Hematopoietic multipotent progenitor cell treated with erythropoietin and hydrocortisone succinate and interleukin-3 and kit ligand, for 17 days (in vitro differentiated cells): ENCODE results near the gene SIDT2.
"Not testable (repeated sequence)": the region's sequence is repeated elsewhere in the genome, so short reads cannot be mapped to it uniquely, and the experiment has no call there.

ENCODE experiments used
- DNase-seq: peaks from one replicate; pipeline ENCODE4 v3.0.0-alpha.2; 2015; ENCODE audit warnings: low spot score

Gene SIDT2

GRCh38 chr11:117204283-117205080 is 25.9 kb downstream of the SIDT2 start:
- DNase-seq, result no peak

GRCh38 chr11:117205211-117205818 is 26.8 kb downstream of the SIDT2 start:
- no peak for DNase-seq

GRCh38 chr11:117206111-117206510 is 27.6 kb downstream of the SIDT2 start:
- not testable (repeated sequence) for DNase-seq

GRCh38 chr11:117206859-117207258 is 28.3 kb downstream of the SIDT2 start:
- DNase-seq, result not testable (repeated sequence)

GRCh38 chr11:117207481-117207880 is 28.9 kb downstream of the SIDT2 start:
- not testable (repeated sequence) for DNase-seq

- DNase-seq, result not testable (repeated sequence)
Observed at GRCh38 chr11:117208710-117209109, 30.2 kb downstream of the SIDT2 start.

- not testable (repeated sequence) for DNase-seq
Observed at GRCh38 chr11:117209351-117210125, 31.0 kb downstream of the SIDT2 start.

GRCh38 chr11:117210620-117211019 is 32.1 kb downstream of the SIDT2 start:
- DNase-seq, result no peak

GRCh38 chr11:117212697-117213355 is 34.3 kb downstream of the SIDT2 start:
- no peak for DNase-seq

- DNase-seq, result no peak
Observed at GRCh38 chr11:117214404-117215110, 36.0 kb downstream of the SIDT2 start.

- no peak for DNase-seq
Observed at GRCh38 chr11:117217141-117218084, 38.9 kb downstream of the SIDT2 start.

GRCh38 chr11:117218133-117218915 is 39.8 kb downstream of the SIDT2 start:
- DNase-seq, result no peak

GRCh38 chr11:117219001-117219400 is 40.5 kb downstream of the SIDT2 start:
- DNase-seq, result no peak

GRCh38 chr11:117219455-117219854 is 40.9 kb downstream of the SIDT2 start:
- DNase-seq, result no peak

GRCh38 chr11:117219995-117220394 is 41.5 kb downstream of the SIDT2 start:
- no peak for DNase-seq

GRCh38 chr11:117220568-117220967 is 42.0 kb downstream of the SIDT2 start:
- no peak for DNase-seq

- no peak for DNase-seq
Observed at GRCh38 chr11:117220999-117221774, 42.6 kb downstream of the SIDT2 start.

- no peak for DNase-seq
Observed at GRCh38 chr11:117221775-117222517, 43.4 kb downstream of the SIDT2 start.
